SK-N-MC (cell line): ENCODE results near the gene STEAP2.

Source experiments
- EZH2 ChIP-seq: fragments of 200-600 bp; sonication (generic); IDR thresholded peaks from one replicate; pipeline ENCODE4 v1.6.1; 2017; ENCODE audit warnings: antibody characterized with exemption
- FOXP2 ChIP-seq: optimal IDR thresholded peaks from 2 replicates; pipeline ENCODE3; 2011; ENCODE audit warnings: mild to moderate bottlenecking, moderate library complexity; ENCODE audit not compliant: insufficient read depth; ENCODE audit errors: extremely low read length, control extremely low read depth
- POLR2AphosphoS5 ChIP-seq: IDR thresholded peaks from 2 replicates; pipeline ENCODE4 v1.6.1; 2012; ENCODE audit warnings: mild to moderate bottlenecking, low read depth, low read length, borderline replicate concordance

DNA sequence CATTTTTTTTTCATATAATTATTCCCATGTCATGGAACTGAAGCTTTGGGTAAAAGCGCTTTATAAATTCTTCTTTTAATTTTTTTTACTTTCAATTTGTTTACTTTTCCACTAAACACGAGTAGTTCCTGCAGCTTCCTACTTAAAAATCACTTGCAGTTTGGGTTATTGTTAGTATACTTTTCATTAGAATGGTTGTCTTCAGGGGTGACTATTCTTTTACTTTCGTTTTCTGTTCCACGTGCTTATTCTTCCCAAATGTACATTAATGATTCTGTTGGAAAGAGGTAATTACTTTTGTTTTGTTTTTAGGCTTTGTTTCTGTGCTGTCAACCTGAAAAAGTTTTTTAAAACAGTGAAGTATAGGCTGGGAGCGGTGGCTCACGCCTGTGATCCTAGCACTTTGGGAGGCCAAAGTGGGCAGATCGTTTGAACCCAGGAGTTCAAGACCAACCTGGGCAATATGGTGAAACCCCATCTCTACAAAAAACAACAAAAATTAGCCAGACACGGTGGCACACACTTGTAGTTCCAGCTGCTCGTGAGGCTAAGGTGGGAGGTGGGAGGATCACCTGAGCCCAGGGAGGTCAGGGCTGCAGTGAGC is 28.2 kb downstream of the STEAP2 start:
- TF ChIP-seq EZH2 (no peak), FOXP2 (no peak), POLR2AphosphoS5 (no peak)
